ENCODE results near the gene PLIN3. TPM values are rescaled to one million over a fixed set of nuclear protein-coding genes. Genes with fewer than 3 reads are reported as not detected.

Gene PLIN3
- total and polyA plus RNA-seq, 2 donors (not counting 1 experiment from before 2014, with no cell fraction given), result 27.6 to 34.3 TPM

GRCh38 chr19:4831304-4831978 is 36.0 kb downstream of the PLIN3 start, which contains the start of gene TICAM1:
Gene TICAM1, minus strand, starts transcription at chr19:4831712. Its CDS starts 13,335 bp downstream, at chr19:4818377.
- Mint-ChIP-seq H3K4me1 (peaks cover 30% of the 10 kb centered on the region), H3K9me3 (ENCODE audit: insufficient read depth) (no peaks in the 10 kb centered on the region), H3K4me3 (peak within 1 kb of the TSS; percentile 93), H3K27ac (peak within 1 kb of the TSS; percentile 93), H3K27me3 (no peaks in the 10 kb centered on the region)
- no peaks in the 10 kb centered on the region for H3K36me3 ChIP-seq (replicated peaks in 1 of 2; ENCODE audit: control extremely low read depth in 1 of 2, control insufficient read depth in 1 of 2, extremely low read depth in 1 of 2, insufficient read depth in 2 of 2, low read length in 1 of 2)
- intact Hi-C loops (cut with micrococcal nuclease), result no loop called here
- CTCF ChIA-PET, result interaction anchor here (0.9 to 11.1 kb wide), 11 partner anchors 9 to 99 kb away, joined by 3 to 135 read pairs (median 3); partner anchors contain the start of gene FEM1A
- ATAC-seq (ENCODE audit: low read depth) (peak; percentile 80), DNase-seq (peak; percentile 91)
- H4K20me1 ChIP-seq (ENCODE audit: control insufficient read depth, insufficient read depth, low read length, poor library complexity, severe bottlenecking), result peaks cover 17% of the 10 kb centered on the region
- H3K79me2 ChIP-seq (ENCODE audit: control insufficient read depth, insufficient read depth, low read length), result peaks cover 46% of the 10 kb centered on the region
- peak within 1 kb of the TSS; percentile 87 for H3K9ac ChIP-seq (ENCODE audit: low read length)
- H3K4me3 ChIP-seq (ENCODE audit: control extremely low read depth in 1 of 5, extremely low read depth in 1 of 5, insufficient read depth in 1 of 5, low read depth in 2 of 5, low read length in 4 of 5), result peak within 1 kb of the TSS; percentile 84 to 96 (median 89)
- peak within 1 kb of the TSS; percentile 75 for H2AFZ ChIP-seq (ENCODE audit: insufficient read depth, low read depth, low read length, poor library complexity, severe bottlenecking)
- WGBS (ENCODE audit: insufficient coverage), result under 1% methylated on average over 47 of the region's 52 CpGs
- POLR2A ChIA-PET, result interaction anchor here (0.7 kb wide), 1 partner anchor 15 kb away, joined by 4 read pairs; no protein-coding TSS in a partner anchor
- peak within 1 kb of the TSS; percentile 91 to 92 for H3K27ac ChIP-seq (ENCODE audit: low read length in 2 of 2)
- no peak for TF ChIP-seq EZH2 (IDR thresholded peaks at IDR 0.05; ENCODE audit: borderline replicate concordance, insufficient read depth, low read depth, low read length, poor library complexity, severe bottlenecking)
- no peak for TF ChIP-seq CTCF (IDR thresholded peaks at IDR 0.05)
- no peaks in the 10 kb centered on the region for H3K9me3 ChIP-seq (ENCODE audit: control extremely low read depth in 1 of 3, control insufficient read depth in 2 of 3, insufficient read depth in 1 of 3, low read length in 2 of 3)
- no peaks in the 10 kb centered on the region for H3K27me3 ChIP-seq (replicated peaks in 1 of 4; ENCODE audit: control extremely low read depth in 1 of 4, control insufficient read depth in 3 of 4, insufficient read depth in 4 of 4, low read length in 3 of 4)
- peaks cover 17 to 41% of the 10 kb centered on the region in 2 donors for H3K4me1 ChIP-seq (ENCODE audit: control insufficient read depth in 2 of 2, insufficient read depth in 2 of 2, low read length in 2 of 2)
- H3K4me2 ChIP-seq (replicated peaks; ENCODE audit: low read depth, low read length, poor library complexity, severe bottlenecking), result peak within 1 kb of the TSS; percentile 93

GRCh38 chr19:4830768-4831265 is 36.6 kb downstream of the PLIN3 start:
- Mint-ChIP-seq H3K27me3 (no peaks in the 10 kb centered on the region), H3K4me3 (peak overlapping the region; percentile 93), H3K4me1 (peaks cover 30% of the 10 kb centered on the region), H3K27ac (peak overlapping the region; percentile 93), H3K9me3 (ENCODE audit: insufficient read depth) (no peaks in the 10 kb centered on the region)
- TF ChIP-seq EZH2 (IDR thresholded peaks at IDR 0.05; ENCODE audit: borderline replicate concordance, insufficient read depth, low read depth, low read length, poor library complexity, severe bottlenecking) (no peak), CTCF (IDR thresholded peaks at IDR 0.05) (no peak)
- ChIA-PET POLR2A (interaction anchor here (0.6 kb wide), 1 partner anchor 93 kb away, joined by 5 read pairs; no protein-coding TSS in a partner anchor), CTCF (interaction anchor here (0.9 to 11.1 kb wide), 10 partner anchors 10 to 98 kb away, joined by 3 to 135 read pairs (median 4); partner anchors contain the start of gene FEM1A)
- intact Hi-C loops (cut with micrococcal nuclease), result no loop called here
- peak overlapping the region; percentile 91 to 92 for H3K27ac ChIP-seq (ENCODE audit: low read length in 2 of 2)
- H2AFZ ChIP-seq (ENCODE audit: insufficient read depth, low read depth, low read length, poor library complexity, severe bottlenecking), result peak overlapping the region; percentile 75
- no peaks in the 10 kb centered on the region for H3K27me3 ChIP-seq (replicated peaks in 1 of 4; ENCODE audit: control extremely low read depth in 1 of 4, control insufficient read depth in 3 of 4, insufficient read depth in 4 of 4, low read length in 3 of 4)
- DNase-seq, result peak; percentile 33
- H3K79me2 ChIP-seq (ENCODE audit: control insufficient read depth, insufficient read depth, low read length), result peaks cover 51% of the 10 kb centered on the region
- peak overlapping the region; percentile 87 for H3K9ac ChIP-seq (ENCODE audit: low read length)
- H3K4me2 ChIP-seq (replicated peaks; ENCODE audit: low read depth, low read length, poor library complexity, severe bottlenecking), result peak overlapping the region; percentile 93
- H4K20me1 ChIP-seq (ENCODE audit: control insufficient read depth, insufficient read depth, low read length, poor library complexity, severe bottlenecking), result peaks cover 17% of the 10 kb centered on the region
- H3K9me3 ChIP-seq (ENCODE audit: control extremely low read depth in 1 of 3, control insufficient read depth in 2 of 3, insufficient read depth in 1 of 3, low read length in 2 of 3), result no peaks in the 10 kb centered on the region
- ATAC-seq (ENCODE audit: low read depth), result no peak
- WGBS (ENCODE audit: insufficient coverage), result 60% methylated on average over 6 of the region's 6 CpGs
- H3K36me3 ChIP-seq (replicated peaks in 1 of 2; ENCODE audit: control extremely low read depth in 1 of 2, control insufficient read depth in 1 of 2, extremely low read depth in 1 of 2, insufficient read depth in 2 of 2, low read length in 1 of 2), result no peaks in the 10 kb centered on the region
- peak overlapping the region; percentile 84 to 96 (median 89) for H3K4me3 ChIP-seq (ENCODE audit: control extremely low read depth in 1 of 5, extremely low read depth in 1 of 5, insufficient read depth in 1 of 5, low read depth in 2 of 5, low read length in 4 of 5)
- peaks cover 17 to 41% of the 10 kb centered on the region in 2 donors for H3K4me1 ChIP-seq (ENCODE audit: control insufficient read depth in 2 of 2, insufficient read depth in 2 of 2, low read length in 2 of 2)
